Stimulated activated CD4-positive, alpha-beta T cell treated with anti-CD3 and anti-CD28 coated beads, Interleukin-15, amount 100 ng/mL, for 48 hours (primary cell): Measurements from ENCODE around the gene SRRM3.
"Not testable (repeated sequence)": the region's sequence is repeated elsewhere in the genome, so short reads cannot be mapped to it uniquely, and the experiment has no call there.

Source experiments
- DNase-seq, 2 donors: peaks; one replicate each; pipeline ENCODE4 v3.0.0-alpha.2; 2020; ENCODE audit warnings: low read depth in 2 of 2

SRRM3 gene

DNA sequence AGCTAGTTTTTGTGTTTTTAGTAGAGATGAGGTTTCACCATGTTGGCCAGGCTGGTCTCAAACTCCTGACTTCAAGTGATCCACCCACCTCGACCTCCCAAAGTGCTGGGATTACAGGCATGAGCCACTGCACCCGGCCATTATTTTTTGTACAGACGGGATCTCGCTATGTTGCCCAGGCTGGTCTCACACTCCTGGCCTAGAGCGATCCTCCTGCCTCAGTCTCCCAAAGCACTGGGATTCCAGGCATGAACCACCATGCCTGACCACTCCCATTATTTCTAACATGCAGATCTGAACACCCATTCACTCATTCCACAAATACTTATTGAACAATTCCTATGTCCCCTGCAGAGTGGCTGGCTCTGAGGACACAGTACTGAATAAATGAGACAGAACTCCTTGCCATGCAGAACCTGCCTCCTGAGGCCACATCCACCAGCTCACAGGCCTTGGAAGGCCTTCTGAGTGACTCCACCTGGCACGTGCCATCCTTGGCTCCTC lies 89.2 kb downstream of the SRRM3 start:
- not testable (repeated sequence) for DNase-seq

DNA sequence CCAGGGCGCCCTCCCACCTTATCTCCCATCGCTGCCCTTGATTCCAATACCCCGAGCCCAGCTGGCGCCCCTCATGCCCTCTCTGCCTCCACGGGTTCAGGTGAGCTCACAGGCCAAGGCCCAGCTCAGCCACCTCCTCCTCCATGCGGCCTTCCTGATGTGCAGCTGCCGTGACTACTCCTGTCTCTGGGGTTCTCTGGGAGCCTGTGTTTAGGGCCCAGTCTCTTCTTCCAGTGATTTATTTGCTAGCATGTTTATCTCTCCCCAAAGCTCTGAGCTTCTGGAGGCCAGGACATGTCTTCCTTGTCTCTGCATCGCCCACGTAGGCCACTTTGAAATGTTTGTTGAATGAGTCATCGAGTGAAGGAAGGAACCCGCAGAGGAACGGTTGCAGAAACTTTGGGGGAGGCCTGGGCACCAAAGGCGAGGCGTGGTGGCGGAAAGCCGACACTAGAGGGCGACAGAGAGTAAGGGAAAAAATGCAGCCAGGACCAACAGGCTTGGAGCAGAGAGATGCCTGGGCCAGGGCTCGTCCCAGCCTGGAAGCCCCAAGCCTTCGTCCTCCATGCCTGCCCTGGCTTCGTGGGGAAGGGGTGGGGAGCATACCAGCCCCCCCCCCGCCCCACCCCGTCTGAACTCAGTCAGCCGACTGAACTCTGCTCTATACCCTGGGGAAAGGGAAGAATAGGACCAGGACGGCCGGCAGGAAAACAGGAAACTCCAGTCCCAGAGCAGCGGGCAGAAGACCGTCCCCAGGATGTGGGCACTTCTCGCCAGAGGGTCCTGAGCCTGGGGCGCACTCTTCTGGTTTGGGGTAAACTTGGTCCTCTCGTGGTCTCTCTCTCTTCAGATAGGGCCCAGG lies 89.9 kb downstream of the SRRM3 start:
- peak; percentile 86 to 92 for DNase-seq

DNA sequence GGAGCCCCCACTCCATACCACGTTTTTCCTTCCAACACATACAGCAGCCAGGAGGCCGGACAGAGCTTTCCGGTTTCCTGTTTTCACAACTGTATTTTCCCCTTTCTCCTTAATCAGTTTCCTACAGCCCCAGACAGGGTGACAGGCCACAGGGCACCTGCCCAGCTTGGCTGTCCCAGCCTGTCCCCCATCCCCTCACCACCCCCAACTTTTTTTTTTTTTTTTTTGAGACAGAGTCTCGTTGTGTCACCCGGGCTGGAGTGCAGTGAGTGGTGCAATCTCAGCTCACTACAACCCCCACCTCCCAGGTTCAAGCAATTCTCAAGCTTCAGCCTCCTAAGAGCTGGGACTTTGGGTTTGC lies 90.5 kb downstream of the SRRM3 start:
- no peak for DNase-seq

DNA sequence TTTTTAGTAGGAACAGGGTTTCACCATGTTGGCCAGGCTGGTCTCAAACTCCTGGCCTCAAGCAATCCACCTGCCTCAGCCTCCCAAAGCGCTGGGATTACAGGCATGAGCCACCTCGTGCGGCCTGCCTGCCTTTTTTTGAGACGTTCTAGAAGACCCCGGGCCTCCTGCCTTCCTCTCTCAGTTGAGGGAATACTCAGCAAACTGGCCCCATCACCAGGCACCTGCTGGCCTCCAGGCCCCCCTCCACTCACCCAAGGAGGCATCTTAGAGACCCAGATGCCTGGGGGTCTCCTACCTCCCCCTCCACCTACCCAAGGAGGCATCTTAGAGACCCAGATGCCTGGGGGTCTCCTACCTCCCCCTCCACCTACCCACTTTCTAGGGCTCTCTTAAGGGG lies 91.2 kb downstream of the SRRM3 start:
- DNase-seq: not testable (repeated sequence)

DNA sequence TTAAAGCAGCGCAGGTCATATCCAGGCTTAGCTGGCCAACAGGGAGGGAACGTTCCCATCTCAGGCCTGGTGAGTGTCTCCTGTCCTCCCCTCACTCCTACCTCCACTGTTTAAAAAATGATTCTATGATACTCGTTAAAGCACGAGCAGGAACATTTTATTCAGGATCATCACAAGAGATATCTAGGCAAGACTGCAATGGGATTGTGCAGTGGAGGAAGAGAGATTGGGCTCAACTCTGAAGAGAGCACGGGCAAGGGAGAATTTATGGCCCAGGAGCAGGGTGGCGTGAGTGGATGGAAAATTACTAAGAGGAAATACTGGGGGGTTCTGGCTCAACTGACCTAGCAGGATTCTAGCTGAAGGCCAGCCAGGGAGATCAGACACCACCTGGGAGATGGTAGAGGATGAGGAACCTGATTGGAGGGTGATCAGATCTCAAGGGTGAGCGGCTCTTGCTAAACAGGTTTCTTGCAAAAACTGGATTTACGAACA lies 91.8 kb downstream of the SRRM3 start:
- DNase-seq: no peak

DNA sequence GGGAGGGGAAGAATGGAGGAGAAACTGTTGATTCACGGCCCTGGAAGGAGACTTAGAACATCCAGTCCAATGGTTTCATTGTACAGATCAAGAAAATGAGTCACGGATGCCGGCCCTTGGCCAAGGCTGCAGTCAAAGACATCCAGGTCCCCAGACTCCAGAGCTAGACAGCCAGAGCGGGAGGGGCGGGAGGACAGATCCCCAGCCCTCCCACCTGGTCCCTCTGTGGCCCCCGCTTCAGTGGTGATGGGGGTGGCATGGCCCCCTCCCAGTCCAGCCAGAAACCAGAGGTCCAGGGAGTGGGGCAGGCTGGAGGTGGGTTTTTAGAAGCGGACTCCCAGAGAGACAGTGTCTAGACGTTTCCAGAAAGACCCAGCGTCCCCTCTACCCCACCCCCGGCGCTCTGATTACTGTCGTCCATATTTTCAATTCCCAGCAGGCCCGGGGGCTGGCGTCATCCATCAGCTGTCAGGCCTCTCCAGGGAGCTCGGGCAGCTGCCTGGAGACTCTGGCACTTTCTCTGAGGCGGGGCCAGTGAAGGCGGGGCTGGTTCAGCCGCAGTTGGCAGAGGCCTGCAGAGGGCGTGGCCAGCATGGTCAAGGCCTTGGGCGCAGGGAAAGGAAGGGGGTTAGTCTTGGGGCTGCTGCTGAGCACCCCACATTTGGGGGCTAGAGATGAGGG lies 92.8 kb downstream of the SRRM3 start:
- DNase-seq: no peak

DNA sequence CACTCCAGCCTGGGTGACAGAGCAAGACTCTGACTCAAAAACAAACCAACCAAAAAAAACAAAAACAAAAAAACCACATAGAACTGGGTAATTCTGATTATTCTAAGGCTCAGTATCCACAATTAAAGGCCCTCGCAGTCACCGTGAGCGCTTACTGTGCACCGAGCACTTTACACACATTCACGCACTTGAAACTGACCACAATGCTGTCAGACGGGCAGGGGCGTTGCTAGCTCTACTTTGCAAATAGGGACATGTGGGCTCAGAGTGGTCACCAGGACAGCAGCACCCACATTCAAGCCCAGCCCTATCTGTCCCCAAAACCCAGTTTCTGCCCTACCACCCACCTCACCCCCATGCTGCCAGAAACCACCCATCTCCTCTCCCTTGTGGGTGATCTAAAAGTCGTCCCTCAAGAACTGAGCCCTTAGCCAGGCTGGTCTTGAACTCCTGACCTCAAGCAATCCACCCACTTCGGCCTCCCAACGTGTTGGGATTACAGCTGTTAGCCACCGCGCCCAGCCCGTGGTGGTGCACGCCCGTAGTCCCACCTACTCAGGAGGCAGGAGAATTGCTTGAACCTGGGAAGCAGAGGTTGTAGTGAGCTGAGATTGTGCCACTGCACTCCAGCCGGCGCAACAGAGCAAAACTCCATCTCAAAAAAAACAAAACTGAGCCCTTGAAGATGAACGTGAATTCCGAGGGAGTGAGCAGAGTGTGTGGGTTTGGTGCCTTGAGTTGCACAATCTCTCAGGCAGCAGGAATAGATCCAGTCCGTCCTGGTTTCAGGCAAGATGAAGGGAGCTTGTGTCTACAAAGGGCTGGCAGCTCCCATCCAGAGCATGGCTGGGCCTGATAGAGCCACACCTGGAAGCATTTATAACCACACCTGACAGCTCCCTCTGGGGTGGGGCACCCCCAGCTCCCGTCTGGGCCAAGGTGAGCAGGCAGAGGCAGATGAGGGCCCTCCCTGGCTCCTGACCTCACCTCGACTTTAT lies 95.3 kb downstream of the SRRM3 start:
- DNase-seq: no peak

DNA sequence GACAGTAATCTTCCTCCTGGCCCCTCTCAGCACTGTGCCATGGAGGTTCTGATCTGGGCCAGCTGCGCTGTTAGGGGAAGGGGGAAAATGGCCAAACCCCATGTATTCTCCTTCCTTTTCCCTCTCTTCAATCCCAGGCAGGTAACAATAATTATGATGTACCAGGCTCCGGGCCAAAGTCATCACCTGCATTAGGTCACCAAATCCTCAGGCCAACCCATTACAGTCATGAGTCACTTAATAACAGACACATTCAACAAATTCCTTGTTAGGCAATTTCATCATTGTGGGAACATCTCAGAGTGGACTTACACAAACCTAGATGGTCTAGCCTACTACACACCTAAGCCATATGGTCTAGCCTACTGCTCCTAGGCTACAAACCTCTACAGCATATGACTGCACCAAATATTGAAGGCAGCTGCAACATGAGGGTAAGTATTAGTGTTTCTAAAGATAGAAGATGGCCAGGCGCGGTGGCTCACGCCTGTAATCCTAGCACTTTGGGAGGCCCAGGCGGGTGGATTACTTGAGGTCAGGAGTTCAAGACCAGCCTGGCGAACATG lies 98.6 kb downstream of the SRRM3 start:
- DNase-seq: no peak

DNA sequence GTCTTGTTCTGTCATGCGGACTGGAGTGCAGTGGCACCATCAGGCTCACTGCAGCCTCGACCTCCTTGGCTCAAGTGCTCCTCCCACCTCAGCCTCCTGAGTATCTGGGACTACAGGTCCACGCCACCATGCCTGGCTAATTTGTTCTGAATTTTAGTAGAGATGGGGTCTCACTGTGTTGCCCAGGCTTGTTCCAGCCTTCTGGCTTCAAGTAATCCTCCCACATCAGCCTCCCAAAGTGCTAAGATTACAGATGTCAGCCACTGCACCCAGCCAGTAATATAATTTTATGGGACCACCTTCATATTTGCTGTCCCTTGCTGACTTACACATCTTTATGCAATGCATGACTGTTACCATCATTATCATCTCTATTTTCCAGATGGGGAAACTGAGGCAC lies 99.3 kb downstream of the SRRM3 start:
- no peak for DNase-seq

DNA sequence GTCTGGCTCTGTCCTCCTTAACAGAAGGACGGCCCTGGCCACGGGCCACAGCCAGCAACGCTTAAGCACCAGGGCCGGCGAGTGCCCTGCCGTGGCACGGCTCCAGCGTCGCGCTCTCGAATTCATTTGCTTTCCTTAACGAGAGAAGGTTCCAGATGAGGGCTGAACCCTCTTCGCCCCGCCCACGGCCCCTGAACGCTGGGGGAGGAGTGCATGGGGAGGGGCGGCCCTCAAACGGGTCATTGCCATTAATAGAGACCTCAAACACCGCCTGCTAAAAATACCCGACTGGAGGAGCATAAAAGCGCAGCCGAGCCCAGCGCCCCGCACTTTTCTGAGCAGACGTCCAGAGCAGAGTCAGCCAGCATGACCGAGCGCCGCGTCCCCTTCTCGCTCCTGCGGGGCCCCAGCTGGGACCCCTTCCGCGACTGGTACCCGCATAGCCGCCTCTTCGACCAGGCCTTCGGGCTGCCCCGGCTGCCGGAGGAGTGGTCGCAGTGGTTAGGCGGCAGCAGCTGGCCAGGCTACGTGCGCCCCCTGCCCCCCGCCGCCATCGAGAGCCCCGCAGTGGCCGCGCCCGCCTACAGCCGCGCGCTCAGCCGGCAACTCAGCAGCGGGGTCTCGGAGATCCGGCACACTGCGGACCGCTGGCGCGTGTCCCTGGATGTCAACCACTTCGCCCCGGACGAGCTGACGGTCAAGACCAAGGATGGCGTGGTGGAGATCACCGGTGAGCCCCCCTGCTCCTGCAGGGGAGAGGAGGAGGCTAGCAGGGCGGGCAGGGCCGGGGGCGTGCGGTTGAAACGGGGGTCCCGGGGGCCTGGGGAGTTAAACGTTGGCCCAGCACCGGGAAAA lies 100.9 kb downstream of the SRRM3 start, which contains the start of gene HSPB1:
Gene HSPB1 (plus strand): TSS at position 327 of the 855 bp plus-strand sequence. CDS start 40 bp downstream, at position 367.
- DNase-seq: peak in 1 of 2 donors; percentile 28

DNA sequence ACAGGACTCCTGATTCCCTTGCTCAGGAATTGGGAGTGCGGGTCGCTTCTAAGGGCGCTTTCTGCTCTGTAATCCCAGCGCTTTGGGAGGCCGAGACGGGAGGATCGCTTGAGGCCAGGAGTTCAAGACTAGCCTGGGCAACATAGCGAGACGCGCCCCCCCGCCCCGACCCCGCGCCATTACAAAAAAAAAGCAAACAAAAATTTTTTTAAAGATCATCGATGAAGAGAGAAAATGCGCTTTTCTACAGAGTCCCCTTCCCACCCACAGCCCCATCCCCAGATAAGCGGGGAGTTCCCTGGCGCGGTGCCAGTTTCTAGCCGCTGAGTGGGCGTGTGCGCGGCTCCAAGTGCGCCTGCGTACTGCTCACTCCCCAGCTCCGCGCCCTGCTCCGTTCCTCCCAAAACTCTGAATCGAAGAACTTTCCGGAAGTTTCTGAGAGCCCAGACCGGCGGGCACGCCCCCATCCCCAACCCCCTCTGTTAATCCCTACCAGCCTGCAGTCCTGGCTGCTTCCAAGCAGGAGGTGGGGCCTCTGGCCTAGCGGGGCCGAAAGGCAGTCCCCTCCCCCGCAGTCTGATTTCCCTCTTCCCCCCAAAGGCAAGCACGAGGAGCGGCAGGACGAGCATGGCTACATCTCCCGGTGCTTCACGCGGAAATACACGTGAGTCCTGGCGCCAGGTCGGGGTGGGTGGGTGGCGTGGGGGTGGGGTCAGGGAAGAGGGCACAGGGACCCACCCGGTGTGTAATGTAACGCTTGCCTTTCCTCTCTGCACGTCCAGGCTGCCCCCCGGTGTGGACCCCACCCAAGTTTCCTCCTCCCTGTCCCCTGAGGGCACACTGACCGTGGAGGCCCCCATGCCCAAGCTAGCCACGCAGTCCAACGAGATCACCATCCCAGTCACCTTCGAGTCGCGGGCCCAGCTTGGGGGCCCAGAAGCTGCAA lies 101.8 kb downstream of the SRRM3 start:
- peak; percentile 57 for DNase-seq

DNA sequence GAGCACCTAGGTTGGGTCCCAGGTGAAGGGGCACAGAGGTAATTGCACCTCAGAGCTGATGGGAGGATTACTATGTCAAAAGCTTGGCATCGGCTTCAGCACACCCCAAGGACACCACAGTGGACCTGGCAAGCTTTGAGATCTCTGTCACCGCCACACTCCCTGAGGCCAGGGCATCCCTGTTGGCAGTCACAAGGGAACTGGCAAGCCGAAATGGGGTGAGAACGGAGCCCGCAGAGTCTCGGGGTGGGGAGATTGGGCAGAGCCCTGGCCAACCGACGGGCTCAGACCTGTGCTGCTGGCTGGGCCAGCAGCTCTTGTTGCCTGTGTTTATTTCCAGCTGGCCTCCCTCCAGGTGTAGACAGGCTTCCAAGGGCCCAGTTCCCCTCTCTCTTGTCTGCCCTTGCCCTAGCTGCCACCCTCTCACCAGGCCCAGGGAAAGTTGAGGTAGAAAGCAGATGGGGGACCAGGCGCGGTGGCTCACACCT lies 103.2 kb downstream of the SRRM3 start:
- no peak for DNase-seq

DNA sequence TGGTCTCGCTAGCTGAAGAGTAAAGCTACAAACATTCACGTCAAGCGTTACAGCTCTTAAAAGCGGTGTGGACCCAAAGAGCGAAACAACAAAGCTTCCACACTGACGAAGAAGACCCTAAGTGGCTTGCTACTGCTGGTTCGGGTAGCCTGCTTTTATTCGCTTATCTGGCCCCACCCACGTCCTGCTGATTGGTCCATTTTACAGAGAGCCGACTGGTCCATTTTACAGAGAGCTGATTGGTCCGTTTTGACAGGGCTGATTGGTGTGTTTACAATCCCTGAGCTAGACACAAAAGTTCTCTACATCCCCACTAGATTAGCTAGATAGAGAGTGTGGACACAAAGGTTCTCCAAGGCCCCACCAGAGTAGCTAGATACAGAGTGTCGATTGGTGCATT lies 107.2 kb downstream of the SRRM3 start:
- not testable (repeated sequence) for DNase-seq

DNA sequence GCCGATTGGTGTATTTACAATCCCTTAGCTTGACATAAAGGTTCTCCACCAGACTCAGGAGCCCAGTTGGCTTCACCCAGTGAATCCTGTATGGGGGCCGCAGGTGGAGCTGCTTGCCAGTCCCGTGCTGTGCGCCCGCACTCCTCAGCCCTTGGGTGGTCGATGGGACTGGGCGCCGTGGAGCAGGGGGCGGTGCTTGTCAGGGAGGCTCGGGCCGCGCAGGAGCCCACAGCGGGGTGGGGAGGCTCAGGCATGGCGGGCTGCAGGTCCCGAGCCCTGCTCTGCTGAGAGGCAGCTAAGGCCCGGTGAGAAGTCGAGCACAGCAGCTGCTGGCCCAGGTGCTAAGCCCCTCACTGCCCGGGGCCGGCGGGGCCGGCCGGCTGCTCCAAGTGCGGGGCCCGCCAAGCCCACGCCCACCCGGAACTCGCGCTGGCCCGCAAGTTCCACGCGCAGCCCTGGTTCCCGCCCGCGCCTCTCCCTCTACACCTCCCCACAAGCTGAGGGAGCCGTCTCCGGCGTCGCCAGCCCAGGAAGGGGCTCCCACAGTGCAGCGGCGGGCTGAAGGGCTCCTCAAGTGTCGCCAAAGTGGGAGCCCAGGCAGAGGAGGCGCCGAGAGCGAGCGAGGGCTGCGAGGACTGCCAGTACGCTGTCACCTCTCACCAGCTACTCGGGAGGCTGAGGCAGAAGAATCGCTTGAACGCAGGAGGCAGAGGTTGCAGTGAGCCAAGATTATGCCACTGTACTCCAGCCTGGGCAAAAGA lies 107.8 kb downstream of the SRRM3 start:
- DNase-seq: not testable (repeated sequence)

DNA sequence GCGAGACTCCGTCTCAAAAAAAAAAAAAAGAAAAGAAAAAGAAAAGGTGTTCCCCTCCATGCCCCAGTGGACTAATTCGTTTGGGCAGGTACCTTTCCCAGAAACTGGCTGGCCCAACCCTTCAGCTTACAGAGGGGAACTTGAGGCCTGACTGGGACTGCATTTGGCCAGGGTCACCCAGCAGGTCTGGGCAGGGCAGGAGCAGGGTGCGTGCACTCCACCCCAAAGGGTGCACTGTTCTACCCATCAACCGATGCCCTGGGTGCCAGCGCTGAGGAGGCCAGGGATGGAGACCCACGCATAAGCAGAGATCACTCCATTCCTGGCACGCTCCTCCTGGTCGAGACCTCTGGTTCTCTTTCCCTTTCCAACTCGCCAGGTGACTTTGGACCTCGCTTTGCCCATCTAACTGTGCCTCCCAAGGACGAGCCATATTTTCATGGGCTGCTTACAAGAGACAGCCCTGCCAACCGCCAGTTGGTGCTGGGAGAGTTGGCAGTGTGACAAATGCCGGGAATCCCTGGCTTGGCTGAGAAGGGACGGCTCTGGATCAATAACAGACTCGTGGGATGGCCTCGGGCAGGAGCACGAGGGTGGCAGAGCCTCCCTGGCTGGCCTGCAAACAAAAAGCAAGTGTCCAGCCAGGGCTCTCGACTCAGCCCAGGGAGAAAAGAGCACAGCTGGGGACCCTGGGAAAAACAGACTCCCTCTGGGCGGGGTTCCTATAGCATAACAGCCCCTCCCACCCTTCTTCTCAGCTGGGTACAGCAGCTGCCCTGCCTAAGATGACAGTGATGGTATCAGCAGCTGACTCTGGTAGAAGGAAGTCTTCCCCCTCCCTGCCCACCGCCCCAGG lies 108.6 kb downstream of the SRRM3 start:
- no peak for DNase-seq

DNA sequence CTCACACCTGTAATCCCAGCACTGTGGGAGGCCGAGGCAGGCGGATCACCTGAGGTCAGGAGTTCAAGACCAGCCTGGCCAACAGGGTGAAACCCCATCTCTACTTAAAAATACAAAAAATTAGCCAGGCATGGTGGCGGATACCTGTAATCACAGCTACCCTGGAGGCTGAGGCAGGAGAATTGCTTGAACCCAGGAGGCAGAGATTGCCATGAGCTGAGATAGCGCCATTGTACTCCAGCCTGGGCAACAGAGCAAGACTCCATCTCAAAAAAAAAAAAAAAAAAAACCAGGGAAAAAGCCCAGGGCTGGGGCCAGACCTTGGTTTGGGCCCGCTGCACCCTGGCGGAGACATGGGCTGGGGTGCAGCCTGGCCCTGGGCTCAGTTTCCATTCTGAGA lies 110.1 kb downstream of the SRRM3 start:
- not testable (repeated sequence) for DNase-seq
